HepG2 (cell line): ENCODE measurements around the gene CA9. TPM values are rescaled to one million over a fixed set of nuclear protein-coding genes. Genes with fewer than 3 reads are reported as not detected.

ENCODE experiments used
- AGO1 ChIP-seq: fragments of 200-400 bp; formaldehyde crosslinking; IDR thresholded peaks from 2 replicates; pipeline ENCODE4 v1.6.1; 2017; ENCODE audit warnings: mild to moderate bottlenecking, low read depth, low read length, moderate library complexity; ENCODE audit not compliant: poor library complexity, severe bottlenecking
- FOXA3 ChIP-seq: IDR thresholded peaks from 2 replicates; pipeline ENCODE4 v1.6.1; 2016; ENCODE audit warnings: missing genetic modification reagents, missing compliant biosample characterization
- KLF16 ChIP-seq, 2 experiments: sonication (generic) in 1 of 2; formaldehyde crosslinking in 1 of 2; IDR thresholded peaks; 2 replicates each; pipeline versions ENCODE4 v1.6.1 to v1.8.0; 2016 to 2023; ENCODE audit warnings: missing genetic modification reagents in 2 of 2, missing compliant biosample characterization in 1 of 2
- MED1 ChIP-seq: sonication (generic); formaldehyde crosslinking; IDR thresholded peaks from 2 replicates; pipeline ENCODE4 v1.4.0; 2020; ENCODE audit warnings: missing genetic modification reagents
- RAD21 ChIP-seq: fragments of 450-650 bp; formaldehyde crosslinking; IDR thresholded peaks from 2 replicates; pipeline ENCODE4 v1.5.0; 2020; ENCODE audit warnings: mild to moderate bottlenecking
- RARG ChIP-seq: sonication (generic); formaldehyde crosslinking; IDR thresholded peaks from 2 replicates; pipeline ENCODE4 v1.4.0; 2020; ENCODE audit warnings: low read depth, mild to moderate bottlenecking, missing genetic modification reagents
- RBM39 ChIP-seq: fragments of 200-400 bp; formaldehyde crosslinking; IDR thresholded peaks from one replicate; pipeline ENCODE4 v1.6.1; 2018; ENCODE audit warnings: antibody characterized with exemption, mild to moderate bottlenecking, low read depth, low read length; ENCODE audit not compliant: poor library complexity, severe bottlenecking
- RFX1 ChIP-seq: fragments of 450-650 bp; IDR thresholded peaks from 2 replicates; pipeline ENCODE4 v1.6.1; 2017
- RXRB ChIP-seq: IDR thresholded peaks from 2 replicates; pipeline ENCODE4 v1.6.1; 2016; ENCODE audit warnings: borderline replicate concordance, missing genetic modification reagents, missing compliant biosample characterization
- SMAD1 ChIP-seq: sonication (generic); formaldehyde crosslinking; IDR thresholded peaks from 2 replicates; pipeline ENCODE4 v1.4.0; 2020; ENCODE audit warnings: missing genetic modification reagents, low read depth, mild to moderate bottlenecking, borderline replicate concordance
- SNAPC2 ChIP-seq: sonication (generic); formaldehyde crosslinking; IDR thresholded peaks from 2 replicates; pipeline ENCODE4 v1.8.1; 2022; ENCODE audit warnings: mild to moderate bottlenecking, missing genetic modification reagents
- ZBTB20 ChIP-seq: sonication (generic); formaldehyde crosslinking; IDR thresholded peaks from 2 replicates; pipeline ENCODE4 v1.8.1; 2023; ENCODE audit warnings: missing genetic modification reagents, low read depth, mild to moderate bottlenecking, borderline replicate concordance
- ZNF296 ChIP-seq: sonication (generic); formaldehyde crosslinking; conservative IDR thresholded peaks from 2 replicates; pipeline ENCODE4 v1.5.0; 2020; ENCODE audit warnings: mild to moderate bottlenecking, missing genetic modification reagents
- ZNF484 ChIP-seq: sonication (generic); formaldehyde crosslinking; IDR thresholded peaks from 2 replicates; pipeline ENCODE4 v1.5.1; 2020; ENCODE audit warnings: mild to moderate bottlenecking, low read depth, missing genetic modification reagents, borderline replicate concordance
- polyA plus RNA-seq, 8 experiments: library from polyadenylated mRNA; depleted of rRNA in 3 of 8; stranded (reverse) in 7 of 8; unstranded in 1 of 8; fragments of >200 nt; fragmentation: Illumina TruSeq in 4 of 8; extraction: Trizol in 4 of 8; gene quantifications; 2 replicates each; pipeline versions ENCODE4 v1.2.1 to v1.2.3, GENCODE V29; 2011 to 2016; ENCODE audit warnings: low read depth in 4 of 8, missing spikeins in 1 of 8, mixed read lengths in 1 of 8; ENCODE audit not compliant: insufficient read depth in 1 of 8
- total RNA-seq, 5 experiments: library from RNA; depleted of rRNA; stranded (reverse); fragments of >200 nt; fragmentation: Illumina TruSeq; extraction: Trizol; gene quantifications; 2 replicates each; pipeline ENCODE4 v1.2.3, GENCODE V29; 2016; ENCODE audit warnings: low read depth in 1 of 5
- TF ChIP-seq, protein P1 (sequence below): sonication (generic); formaldehyde crosslinking; IDR thresholded peaks from 2 replicates; pipeline ENCODE4 v1.5.0; 2020; ENCODE audit warnings: mild to moderate bottlenecking, missing genetic modification reagents
- TF ChIP-seq, protein P2 (sequence below): IDR thresholded peaks from 2 replicates; pipeline ENCODE4 v1.6.1; 2016; ENCODE audit warnings: mild to moderate bottlenecking, missing biosample characterization, missing genetic modification reagents
- TF ChIP-seq, protein P3 (sequence below): sonication (generic); formaldehyde crosslinking; IDR thresholded peaks from 2 replicates; pipeline ENCODE4 v1.5.1; 2020; ENCODE audit warnings: mild to moderate bottlenecking, missing genetic modification reagents
- TF ChIP-seq, protein P4 (sequence below): sonication (generic); formaldehyde crosslinking; IDR thresholded peaks from 2 replicates; pipeline ENCODE4 v1.8.1; 2023; ENCODE audit warnings: mild to moderate bottlenecking, missing genetic modification reagents
- TF ChIP-seq, protein P5 (sequence below), 2 experiments: fragments of 450-650 bp in 1 of 2; sonication (generic) in 1 of 2; formaldehyde crosslinking; IDR thresholded peaks; 2 replicates each; pipeline versions ENCODE4 v1.5.0 to v1.8.0; 2020 to 2022; ENCODE audit warnings: mild to moderate bottlenecking in 1 of 2, missing genetic modification reagents in 1 of 2

The CA9 gene
- total and polyA plus RNA-seq, 2 of the 13 experiments (the other 11 are each of a cell fraction or from before 2014, with no cell fraction given) = 0.13 to 152 TPM

DNA sequence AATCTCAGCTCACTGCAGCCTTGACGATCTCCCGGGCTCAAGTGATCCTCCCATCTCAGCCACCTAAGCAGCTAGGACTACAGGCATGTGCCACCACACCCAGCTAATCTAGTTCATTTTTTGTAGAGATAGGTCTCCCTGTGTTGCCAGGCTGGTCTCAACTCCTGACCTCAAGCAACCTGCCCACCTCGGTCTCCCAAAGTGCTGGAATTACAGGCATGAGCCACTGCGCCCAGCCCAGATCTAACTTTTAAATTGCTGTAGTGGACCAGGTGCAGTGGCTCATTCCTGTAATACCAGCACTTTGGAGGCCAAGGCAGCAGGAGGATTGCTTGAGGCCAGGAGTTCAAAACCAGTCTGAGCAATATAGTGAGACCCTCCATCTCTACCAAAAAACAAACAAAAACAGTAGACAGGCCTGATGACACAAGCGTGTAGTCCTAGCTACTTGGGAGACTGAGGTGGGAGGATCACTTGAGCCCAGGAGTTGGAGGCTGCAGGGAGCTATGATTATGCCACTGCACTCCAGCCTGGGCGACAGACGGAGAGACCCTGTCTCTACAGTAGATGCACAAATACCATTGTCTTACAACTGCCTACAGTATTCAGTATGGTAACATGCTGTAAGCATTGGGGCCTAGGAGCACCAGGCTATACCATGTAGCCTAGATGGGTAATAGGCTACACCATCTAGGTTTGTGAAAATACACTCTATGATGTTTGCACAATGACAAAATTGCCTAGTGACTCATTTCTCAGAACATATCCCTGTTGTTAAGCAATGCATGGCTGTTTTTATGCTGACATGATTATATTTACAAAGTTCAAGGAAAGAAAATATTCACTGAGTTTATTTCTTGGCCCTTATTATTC, 21.5 kb upstream of the CA9 start (continued):
- TF ChIP-seq MED1 (CRISPR knock-in tag) (peak; percentile 44; the same call in 1 of the 2 replicates), SMAD1 (CRISPR knock-in tag) (no peak), KLF16 (CRISPR knock-in tag; IDR thresholded peaks at IDR 0.05) (0 out of 4 replicates have a peak, but pooled peaks of 1 of the 2 experiments have one; percentile 19), ZNF296 (CRISPR knock-in tag) (no peak), RAD21 (CRISPR knock-in tag) (no peak), ZNF484 (no peak), ZBTB20 (CRISPR knock-in tag) (no peak), RARG (CRISPR knock-in tag) (no peak), RFX1 (no peak), SNAPC2 (CRISPR knock-in tag) (0 out of 2 replicates have a peak, but pooled peaks have one; percentile 26), FOXA3 (CRISPR knock-in tag) (peak; percentile 75), RXRB (peak; percentile 25; the same call in 1 of the 2 replicates), RBM39 (no peak), AGO1 (no peak)
- TF ChIP-seq, protein P1, sequence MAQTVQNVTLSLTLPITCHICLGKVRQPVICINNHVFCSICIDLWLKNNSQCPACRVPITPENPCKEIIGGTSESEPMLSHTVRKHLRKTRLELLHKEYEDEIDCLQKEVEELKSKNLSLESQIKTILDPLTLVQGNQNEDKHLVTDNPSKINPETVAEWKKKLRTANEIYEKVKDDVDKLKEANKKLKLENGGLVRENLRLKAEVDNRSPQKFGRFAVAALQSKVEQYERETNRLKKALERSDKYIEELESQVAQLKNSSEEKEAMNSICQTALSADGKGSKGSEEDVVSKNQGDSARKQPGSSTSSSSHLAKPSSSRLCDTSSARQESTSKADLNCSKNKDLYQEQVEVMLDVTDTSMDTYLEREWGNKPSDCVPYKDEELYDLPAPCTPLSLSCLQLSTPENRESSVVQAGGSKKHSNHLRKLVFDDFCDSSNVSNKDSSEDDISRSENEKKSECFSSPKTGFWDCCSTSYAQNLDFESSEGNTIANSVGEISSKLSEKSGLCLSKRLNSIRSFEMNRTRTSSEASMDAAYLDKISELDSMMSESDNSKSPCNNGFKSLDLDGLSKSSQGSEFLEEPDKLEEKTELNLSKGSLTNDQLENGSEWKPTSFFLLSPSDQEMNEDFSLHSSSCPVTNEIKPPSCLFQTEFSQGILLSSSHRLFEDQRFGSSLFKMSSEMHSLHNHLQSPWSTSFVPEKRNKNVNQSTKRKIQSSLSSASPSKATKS (CRISPR knock-in tag) = no peak
- TF ChIP-seq, protein P2, sequence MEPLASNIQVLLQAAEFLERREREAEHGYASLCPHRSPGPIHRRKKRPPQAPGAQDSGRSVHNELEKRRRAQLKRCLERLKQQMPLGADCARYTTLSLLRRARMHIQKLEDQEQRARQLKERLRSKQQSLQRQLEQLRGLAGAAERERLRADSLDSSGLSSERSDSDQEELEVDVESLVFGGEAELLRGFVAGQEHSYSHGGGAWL (CRISPR knock-in tag) = no peak
- TF ChIP-seq, protein P3, sequence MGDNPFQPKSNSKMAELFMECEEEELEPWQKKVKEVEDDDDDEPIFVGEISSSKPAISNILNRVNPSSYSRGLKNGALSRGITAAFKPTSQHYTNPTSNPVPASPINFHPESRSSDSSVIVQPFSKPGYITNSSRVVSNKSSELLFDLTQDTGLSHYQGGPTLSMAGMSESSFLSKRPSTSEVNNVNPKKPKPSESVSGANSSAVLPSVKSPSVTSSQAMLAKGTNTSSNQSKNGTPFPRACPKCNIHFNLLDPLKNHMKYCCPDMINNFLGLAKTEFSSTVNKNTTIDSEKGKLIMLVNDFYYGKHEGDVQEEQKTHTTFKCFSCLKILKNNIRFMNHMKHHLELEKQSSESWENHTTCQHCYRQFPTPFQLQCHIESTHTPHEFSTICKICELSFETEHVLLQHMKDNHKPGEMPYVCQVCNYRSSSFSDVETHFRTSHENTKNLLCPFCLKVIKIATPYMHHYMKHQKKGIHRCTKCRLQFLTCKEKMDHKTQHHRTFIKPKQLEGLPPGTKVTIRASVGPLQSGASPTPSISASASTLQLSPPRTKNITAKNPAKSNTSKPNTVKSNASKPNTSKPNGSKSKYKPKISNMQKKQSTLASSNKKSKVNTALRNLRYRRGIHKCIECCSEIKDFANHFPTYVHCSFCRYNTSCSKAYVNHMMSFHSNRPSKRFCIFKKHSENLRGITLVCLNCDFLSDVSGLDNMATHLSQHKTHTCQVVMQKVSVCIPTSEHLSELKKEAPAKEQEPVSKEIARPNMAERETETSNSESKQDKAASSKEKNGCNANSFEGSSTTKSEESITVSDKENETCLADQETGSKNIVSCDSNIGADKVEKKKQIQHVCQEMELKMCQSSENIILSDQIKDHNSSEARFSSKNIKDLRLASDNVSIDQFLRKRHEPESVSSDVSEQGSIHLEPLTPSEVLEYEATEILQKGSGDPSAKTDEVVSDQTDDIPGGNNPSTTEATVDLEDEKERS (CRISPR knock-in tag) = peak; percentile 22; the same call in 1 of the 2 replicates
- TF ChIP-seq, protein P4, sequence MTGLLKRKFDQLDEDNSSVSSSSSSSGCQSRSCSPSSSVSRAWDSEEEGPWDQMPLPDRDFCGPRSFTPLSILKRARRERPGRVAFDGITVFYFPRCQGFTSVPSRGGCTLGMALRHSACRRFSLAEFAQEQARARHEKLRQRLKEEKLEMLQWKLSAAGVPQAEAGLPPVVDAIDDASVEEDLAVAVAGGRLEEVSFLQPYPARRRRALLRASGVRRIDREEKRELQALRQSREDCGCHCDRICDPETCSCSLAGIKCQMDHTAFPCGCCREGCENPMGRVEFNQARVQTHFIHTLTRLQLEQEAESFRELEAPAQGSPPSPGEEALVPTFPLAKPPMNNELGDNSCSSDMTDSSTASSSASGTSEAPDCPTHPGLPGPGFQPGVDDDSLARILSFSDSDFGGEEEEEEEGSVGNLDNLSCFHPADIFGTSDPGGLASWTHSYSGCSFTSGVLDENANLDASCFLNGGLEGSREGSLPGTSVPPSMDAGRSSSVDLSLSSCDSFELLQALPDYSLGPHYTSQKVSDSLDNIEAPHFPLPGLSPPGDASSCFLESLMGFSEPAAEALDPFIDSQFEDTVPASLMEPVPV = no peak
- TF ChIP-seq, protein P5, sequence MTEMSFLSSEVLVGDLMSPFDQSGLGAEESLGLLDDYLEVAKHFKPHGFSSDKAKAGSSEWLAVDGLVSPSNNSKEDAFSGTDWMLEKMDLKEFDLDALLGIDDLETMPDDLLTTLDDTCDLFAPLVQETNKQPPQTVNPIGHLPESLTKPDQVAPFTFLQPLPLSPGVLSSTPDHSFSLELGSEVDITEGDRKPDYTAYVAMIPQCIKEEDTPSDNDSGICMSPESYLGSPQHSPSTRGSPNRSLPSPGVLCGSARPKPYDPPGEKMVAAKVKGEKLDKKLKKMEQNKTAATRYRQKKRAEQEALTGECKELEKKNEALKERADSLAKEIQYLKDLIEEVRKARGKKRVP (CRISPR knock-in tag; IDR thresholded peaks at IDR 0.05) = peak in 1 of 2 experiments; percentile 33; a peak in 1 of 4 replicates
